B cell (primary cell): ENCODE measurements around the gene RICTOR.
"Not testable (repeated sequence)": the region's sequence is repeated elsewhere in the genome, so short reads cannot be mapped to it uniquely, and the experiment has no call there.

Experiments used
- EZH2 ChIP-seq: IDR thresholded peaks from 2 replicates; pipeline ENCODE4 v1.6.1; 2012; ENCODE audit warnings: borderline replicate concordance, low read depth, mild to moderate bottlenecking, moderate library complexity, low read length; ENCODE audit not compliant: insufficient read depth, poor library complexity, severe bottlenecking
- TF ChIP-seq, protein P1 (sequence below): fragments of 200-600 bp; IDR thresholded peaks from one replicate; pipeline ENCODE4 v1.8.0; 2022; ENCODE audit warnings: antibody characterized with exemption, mild to moderate bottlenecking

- not testable (repeated sequence) for TF ChIP-seq EZH2
- TF ChIP-seq, protein P1, sequence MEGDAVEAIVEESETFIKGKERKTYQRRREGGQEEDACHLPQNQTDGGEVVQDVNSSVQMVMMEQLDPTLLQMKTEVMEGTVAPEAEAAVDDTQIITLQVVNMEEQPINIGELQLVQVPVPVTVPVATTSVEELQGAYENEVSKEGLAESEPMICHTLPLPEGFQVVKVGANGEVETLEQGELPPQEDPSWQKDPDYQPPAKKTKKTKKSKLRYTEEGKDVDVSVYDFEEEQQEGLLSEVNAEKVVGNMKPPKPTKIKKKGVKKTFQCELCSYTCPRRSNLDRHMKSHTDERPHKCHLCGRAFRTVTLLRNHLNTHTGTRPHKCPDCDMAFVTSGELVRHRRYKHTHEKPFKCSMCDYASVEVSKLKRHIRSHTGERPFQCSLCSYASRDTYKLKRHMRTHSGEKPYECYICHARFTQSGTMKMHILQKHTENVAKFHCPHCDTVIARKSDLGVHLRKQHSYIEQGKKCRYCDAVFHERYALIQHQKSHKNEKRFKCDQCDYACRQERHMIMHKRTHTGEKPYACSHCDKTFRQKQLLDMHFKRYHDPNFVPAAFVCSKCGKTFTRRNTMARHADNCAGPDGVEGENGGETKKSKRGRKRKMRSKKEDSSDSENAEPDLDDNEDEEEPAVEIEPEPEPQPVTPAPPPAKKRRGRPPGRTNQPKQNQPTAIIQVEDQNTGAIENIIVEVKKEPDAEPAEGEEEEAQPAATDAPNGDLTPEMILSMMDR = not testable (repeated sequence)
These were observed 84.1 kb downstream of the RICTOR start for GRCh38 chr5:38989974-38990719.
